Stomach (tissue), 9 donors: Measurements from ENCODE around the gene BABAM1. TPM values are rescaled to one million over a fixed set of nuclear protein-coding genes. Genes with fewer than 3 reads are reported as not detected.
A peak's percentile ranks its signal among the peaks of the same experiment; 100 is the strongest.

Source experiments
- DNase-seq, 2 donors: peaks; one replicate each; pipeline versions ENCODE4 v3.0.0 to v3.0.0-alpha.2; 2013 to 2019
- H3K27ac ChIP-seq, 5 donors: fragments of 200-600 bp in 4 of 5; sonication (generic) in 4 of 5; one replicate each; pipeline ENCODE4 v1.5.1; 2013 to 2019; ENCODE audit warnings: mild to moderate bottlenecking in 1 of 5, moderate library complexity in 1 of 5
- H3K27me3 ChIP-seq, 3 donors: fragments of 200-600 bp; sonication (generic); one replicate each; pipeline ENCODE4 v1.5.1; 2017 to 2019; ENCODE audit warnings: mixed run types in 1 of 3
- H3K36me3 ChIP-seq, 4 donors: fragments of 200-600 bp; sonication (generic); 1 replicate in 3 of 4; 2 replicates in 1 of 4; pipeline ENCODE4 v1.5.1; 2016 to 2019
- H3K4me1 ChIP-seq, 4 donors: fragments of 200-600 bp; sonication (generic); one replicate each; pipeline ENCODE4 v1.5.1; 2016 to 2019
- H3K4me3 ChIP-seq, 4 donors: fragments of 200-600 bp; sonication (generic) in 3 of 4; one replicate each; pipeline ENCODE4 v1.5.1; 2016 to 2019; ENCODE audit warnings: mild to moderate bottlenecking in 1 of 4
- H3K9me3 ChIP-seq, 4 donors: fragments of 200-600 bp; sonication (generic); one replicate each; pipeline ENCODE4 v1.5.1; 2016 to 2019
- EP300 ChIP-seq: sonication (generic); formaldehyde crosslinking; IDR thresholded peaks from one replicate; pipeline ENCODE4 v1.6.1; 2017; ENCODE audit warnings: antibody characterized with exemption
- POLR2A ChIP-seq, 4 donors: fragments of 450-650 bp; IDR thresholded peaks; one replicate each; pipeline ENCODE4 v1.6.1; 2016; ENCODE audit warnings: antibody characterized with exemption in 4 of 4, control low read depth in 2 of 4, mild to moderate bottlenecking in 1 of 4, moderate library complexity in 1 of 4
- POLR2AphosphoS5 ChIP-seq, 3 donors: sonication (generic); formaldehyde crosslinking; IDR thresholded peaks; one replicate each; pipeline ENCODE4 v1.6.1; 2016; ENCODE audit warnings: antibody characterized with exemption in 3 of 3
- WGBS, 5 donors: extraction: QIAGEN DNeasy Blood & Tissue Kit in 3 of 5; methylation state at CpG; one replicate each; pipeline versions ENCODE4 v1.1.5 to v1.1.7; 2013 to 2018; 5-methylcytosine and 5-hydroxymethylcytosine counted together
- intact Hi-C: fragments of 100-400 bp; cut with DNase I; formaldehyde crosslinking; loops from one replicate; pipeline ENCODE4 v1.15.1; 2023; ENCODE audit warnings: low total_unique reads
- polyA plus RNA-seq, 3 donors: library from polyadenylated mRNA; stranded (reverse); fragments of 200-250 nt; gene quantifications; one replicate each; pipeline ENCODE4 v1.2.3, GENCODE V29; 2013
- total RNA-seq, 5 donors: library from RNA; depleted of rRNA; stranded (reverse); fragments of >200 nt; gene quantifications; one replicate each; pipeline versions ENCODE4 v1.1.0 to v1.2.3, GENCODE V29; 2014 to 2016
- TF ChIP-seq, protein P1 (sequence below), 7 experiments: fragments of 450-650 bp in 4 of 7; fragments of 200-600 bp in 3 of 7; sonication (generic) in 3 of 7; IDR thresholded peaks; one replicate each; pipeline ENCODE4 v1.5.1; 2016 to 2019; ENCODE audit warnings: antibody characterized with exemption in 7 of 7, control low read depth in 2 of 7, mild to moderate bottlenecking in 1 of 7
- donor health status: healthy with polysubstance abuse.
- donor health status: Bipolar disorder and iron deficiency.
- donor health status: healthy.

The BABAM1 gene
- total and polyA plus RNA-seq, 8 donors = 26.2 to 146 (median 73.1) TPM

- TF ChIP-seq POLR2AphosphoS5 (IDR thresholded peaks at IDR 0.05) (no peak), POLR2A (IDR thresholded peaks at IDR 0.05) (no peak), EP300 (no peak)
- TF ChIP-seq, protein P1, sequence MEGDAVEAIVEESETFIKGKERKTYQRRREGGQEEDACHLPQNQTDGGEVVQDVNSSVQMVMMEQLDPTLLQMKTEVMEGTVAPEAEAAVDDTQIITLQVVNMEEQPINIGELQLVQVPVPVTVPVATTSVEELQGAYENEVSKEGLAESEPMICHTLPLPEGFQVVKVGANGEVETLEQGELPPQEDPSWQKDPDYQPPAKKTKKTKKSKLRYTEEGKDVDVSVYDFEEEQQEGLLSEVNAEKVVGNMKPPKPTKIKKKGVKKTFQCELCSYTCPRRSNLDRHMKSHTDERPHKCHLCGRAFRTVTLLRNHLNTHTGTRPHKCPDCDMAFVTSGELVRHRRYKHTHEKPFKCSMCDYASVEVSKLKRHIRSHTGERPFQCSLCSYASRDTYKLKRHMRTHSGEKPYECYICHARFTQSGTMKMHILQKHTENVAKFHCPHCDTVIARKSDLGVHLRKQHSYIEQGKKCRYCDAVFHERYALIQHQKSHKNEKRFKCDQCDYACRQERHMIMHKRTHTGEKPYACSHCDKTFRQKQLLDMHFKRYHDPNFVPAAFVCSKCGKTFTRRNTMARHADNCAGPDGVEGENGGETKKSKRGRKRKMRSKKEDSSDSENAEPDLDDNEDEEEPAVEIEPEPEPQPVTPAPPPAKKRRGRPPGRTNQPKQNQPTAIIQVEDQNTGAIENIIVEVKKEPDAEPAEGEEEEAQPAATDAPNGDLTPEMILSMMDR (IDR thresholded peaks at IDR 0.05) = no peak
- peak in 1 of 2 donors; percentile 61 for DNase-seq
- intact Hi-C loops = no loop called here
Measured at GRCh38 chr19:17246681-17247425, 20.4 kb upstream of the BABAM1 start.

DNA sequence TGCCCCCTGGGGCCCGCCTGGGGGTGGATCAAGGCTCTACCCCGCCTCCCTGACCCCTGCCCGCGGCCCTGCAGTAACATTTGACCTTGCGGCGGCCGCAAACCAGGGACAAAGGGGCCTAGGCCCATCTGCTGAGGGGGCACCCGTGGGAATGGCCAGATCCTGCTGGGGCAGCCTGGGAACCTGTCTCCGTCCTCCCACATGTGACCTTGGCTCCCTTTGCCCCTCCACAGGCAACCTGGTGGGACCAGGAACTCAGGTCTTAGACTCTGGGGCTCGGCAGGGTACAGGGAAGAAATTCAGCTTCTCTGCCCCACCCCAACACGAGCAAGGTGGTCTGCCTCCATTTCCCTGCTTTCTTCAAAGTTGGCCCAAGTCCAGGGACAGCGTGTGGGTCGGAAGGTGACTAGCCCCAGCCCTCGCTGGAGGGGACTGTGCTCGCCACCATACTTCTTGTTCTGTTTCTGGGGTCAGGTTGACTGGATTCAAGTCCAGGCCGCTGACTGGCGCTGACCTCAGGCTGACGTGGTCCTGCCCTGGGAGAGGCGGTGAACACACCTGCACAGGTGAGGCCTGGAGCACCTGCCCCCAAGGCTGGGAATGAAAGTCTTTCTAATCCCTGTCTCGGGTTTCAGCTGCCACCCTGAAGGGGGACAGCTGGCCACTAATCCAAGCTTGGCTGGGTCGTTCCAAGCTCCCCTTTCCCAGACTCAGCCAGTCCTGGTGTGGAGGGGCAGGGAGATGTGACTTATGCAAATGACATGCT is 19.0 kb upstream of the BABAM1 start:
- DNase-seq = peak; percentile 60 to 84
- H3K27me3 ChIP-seq = no peaks in the 10 kb centered on the region
- H3K9me3 ChIP-seq = no peaks in the 10 kb centered on the region
- H3K4me3 ChIP-seq = no peak overlapping the region
- TF ChIP-seq POLR2AphosphoS5 (IDR thresholded peaks at IDR 0.05) = peak in 1 of 3 donors; percentile 14
- TF ChIP-seq, protein P1 (IDR thresholded peaks at IDR 0.05) = no peak
- WGBS, 5 donors = 51 to 63% (median 56%) methylated on average over 16 to 21 of the region's 21 CpGs
- peak overlapping the region; percentile 3 to 95 (median 87) for H3K27ac ChIP-seq
- no peaks in the 10 kb centered on the region for H3K36me3 ChIP-seq
- peaks cover 31 to 54% (median 40%) of the 10 kb centered on the region in 4 donors for H3K4me1 ChIP-seq
- intact Hi-C loops = no loop called here

More at GRCh38 chr19:17246681-17247425, 20.4 kb upstream of the BABAM1 start:
- Histone ChIP-seq H3K27ac (peak overlapping the region; percentile 86 to 95 (median 87)), H3K27me3 (no peaks in the 10 kb centered on the region), H3K4me3 (peak overlapping the region; percentile 54 to 95 (median 86)), H3K9me3 (no peaks in the 10 kb centered on the region), H3K36me3 (no peaks in the 10 kb centered on the region), H3K4me1 (peaks cover 42 to 67% (median 53%) of the 10 kb centered on the region in 4 donors)
- 11 to 20% (median 13%) methylated on average over 20 to 21 of the region's 21 CpGs for WGBS, 5 donors

GRCh38 chr19:17249887-17250548 is 17.2 kb upstream of the BABAM1 start:
- WGBS, 5 donors = 74 to 91% (median 87%) methylated on average over 8 to 15 of the region's 15 CpGs
- TF ChIP-seq, protein P1 (IDR thresholded peaks at IDR 0.05) = no peak
- TF ChIP-seq POLR2A (IDR thresholded peaks at IDR 0.05) (no peak), POLR2AphosphoS5 (IDR thresholded peaks at IDR 0.05) (no peak), EP300 (no peak)
- no peak for DNase-seq
- H3K27ac ChIP-seq = no peak overlapping the region
- H3K9me3 ChIP-seq = no peaks in the 10 kb centered on the region
- intact Hi-C loops = no loop called here
- H3K4me3 ChIP-seq = no peak overlapping the region
- peaks cover 23 to 41% (median 26%) of the 10 kb centered on the region in 4 donors for H3K4me1 ChIP-seq
- no peaks in the 10 kb centered on the region for H3K27me3 ChIP-seq
- H3K36me3 ChIP-seq = no peaks in the 10 kb centered on the region

DNA sequence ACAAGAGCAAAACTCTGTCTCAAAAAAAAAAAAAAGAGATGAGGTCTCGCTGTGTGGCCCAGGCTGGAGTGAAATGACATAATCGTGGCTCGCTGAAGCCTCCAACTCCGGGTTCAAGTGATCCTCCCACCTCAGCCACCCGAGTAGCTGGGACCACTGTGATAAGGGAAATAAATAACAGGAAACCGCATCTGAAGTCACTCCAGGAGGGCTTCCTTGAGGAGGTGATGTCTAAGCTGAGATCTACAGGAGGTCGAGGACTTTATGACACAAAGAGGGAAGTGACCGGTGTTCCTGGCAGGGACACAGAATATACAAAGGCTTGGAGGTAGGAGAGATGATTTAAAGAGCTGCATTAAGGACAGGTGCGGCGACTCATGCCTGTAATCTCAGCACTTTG is 12.6 kb upstream of the BABAM1 start:
- WGBS, 5 donors = 72 to 81% (median 78%) methylated on average over 10 of the region's 10 CpGs
- TF ChIP-seq POLR2A (IDR thresholded peaks at IDR 0.05) = no peak
- TF ChIP-seq EP300 = no peak
- TF ChIP-seq, protein P1 (IDR thresholded peaks at IDR 0.05) = no peak
- TF ChIP-seq POLR2AphosphoS5 (IDR thresholded peaks at IDR 0.05) = no peak

More for the DNA sequence above, 12.6 kb upstream of the BABAM1 start:
- Histone ChIP-seq H3K27ac (no peak overlapping the region), H3K4me3 (no peak overlapping the region), H3K9me3 (peaks cover 0 to 7% (median 3%) of the 10 kb centered on the region in 4 donors), H3K4me1 (peaks cover 0 to 5% (median 0%) of the 10 kb centered on the region in 4 donors), H3K36me3 (no peaks in the 10 kb centered on the region), H3K27me3 (no peaks in the 10 kb centered on the region)
- intact Hi-C loops = no loop called here
- DNase-seq = no peak
